Measurements from ENCODE around the gene ANKS1A.
"Not testable (repeated sequence)": the region's sequence is repeated elsewhere in the genome, so short reads cannot be mapped to it uniquely, and the experiment has no call there.

The ANKS1A gene

DNA sequence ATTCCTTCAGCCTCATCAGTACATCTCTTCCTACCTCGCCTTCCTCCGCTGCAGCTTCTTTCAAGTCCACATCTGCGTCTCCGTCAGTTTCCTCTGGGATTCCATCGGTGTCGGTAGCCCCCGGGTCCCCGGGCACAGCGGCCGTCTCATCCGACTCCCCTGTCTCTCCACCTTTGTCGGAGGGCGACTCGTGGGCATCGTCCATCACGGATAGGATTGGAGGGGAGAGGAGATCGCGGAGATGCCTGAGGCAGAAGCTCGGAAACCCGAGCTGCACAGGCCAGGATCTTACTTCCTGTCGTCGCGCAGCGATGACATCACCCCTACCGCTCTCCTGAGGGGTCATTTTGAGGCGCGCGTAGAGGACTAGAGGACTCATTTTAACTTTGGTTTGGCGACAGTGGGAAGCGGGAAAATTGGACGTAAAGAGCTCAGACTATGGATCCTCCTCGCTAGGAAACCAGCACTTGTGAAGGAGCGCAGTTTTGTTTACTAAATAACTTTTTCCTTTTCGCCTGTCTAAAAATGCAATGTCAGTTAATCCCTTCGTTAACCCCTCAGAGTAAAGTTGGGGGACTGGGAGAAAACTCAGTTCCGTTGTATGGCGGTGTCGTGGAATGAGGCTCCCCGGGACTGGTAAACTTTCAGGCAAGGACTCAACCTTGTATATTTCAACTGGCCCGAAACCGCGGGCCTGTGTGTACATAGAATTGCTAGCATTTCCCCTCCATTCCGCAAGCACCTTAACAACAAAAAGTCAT lies 1.1 kb upstream of the ANKS1A start, which contains the start of gene TAF11:
TSS of gene TAF11 (minus strand) at position 290 of the 761 bp plus-strand sequence. CDS start at position 205, 85 bp downstream.
- peak; percentile 95 for DNase-seq (ENCODE audit: low spot score)

- peak; percentile 8 for DNase-seq (ENCODE audit: low spot score)
Observed at GRCh38 chr6:34888514-34888856, 570 bp upstream of the ANKS1A start.

DNA sequence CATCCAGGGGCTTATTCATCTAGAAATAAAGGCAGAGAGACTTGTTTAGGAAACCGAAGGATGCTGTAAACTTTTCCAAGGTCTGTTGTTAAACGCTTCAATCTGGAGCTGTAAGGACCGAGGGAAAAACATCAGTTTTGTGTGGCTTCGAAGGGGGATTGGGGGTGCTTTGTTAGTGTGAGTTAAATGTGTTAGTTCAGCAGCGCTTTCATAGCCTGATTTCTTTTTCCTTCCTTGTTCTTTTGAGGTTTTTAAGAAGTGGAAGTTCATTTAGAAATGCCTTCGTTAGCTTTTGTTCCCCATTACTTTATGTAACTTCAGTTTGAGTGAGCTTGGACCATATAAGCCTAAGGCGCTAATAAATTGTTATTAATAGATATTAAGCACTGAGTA lies 1.5 kb downstream of the ANKS1A start:
- no peak for DNase-seq (ENCODE audit: low spot score)

DNA sequence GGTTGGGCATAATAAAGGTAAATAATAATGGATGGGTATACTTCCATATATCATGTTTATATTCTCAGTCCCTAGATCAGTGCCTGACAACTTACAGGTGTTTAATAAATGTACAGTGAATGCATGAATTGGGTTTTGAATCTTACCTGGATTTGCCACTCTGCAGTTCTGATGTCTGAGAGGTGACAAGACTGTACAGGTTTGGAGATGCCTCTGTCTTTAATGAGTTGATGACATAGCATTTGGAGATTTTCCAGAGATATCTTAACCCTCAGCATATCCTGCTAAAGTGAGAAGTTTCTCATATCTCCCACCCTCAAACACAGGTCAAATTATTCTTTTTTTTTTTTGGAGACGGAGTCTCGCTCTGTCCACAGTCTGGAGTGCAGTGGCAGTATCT lies 2.2 kb downstream of the ANKS1A start:
- no peak for DNase-seq (ENCODE audit: low spot score)

DNA sequence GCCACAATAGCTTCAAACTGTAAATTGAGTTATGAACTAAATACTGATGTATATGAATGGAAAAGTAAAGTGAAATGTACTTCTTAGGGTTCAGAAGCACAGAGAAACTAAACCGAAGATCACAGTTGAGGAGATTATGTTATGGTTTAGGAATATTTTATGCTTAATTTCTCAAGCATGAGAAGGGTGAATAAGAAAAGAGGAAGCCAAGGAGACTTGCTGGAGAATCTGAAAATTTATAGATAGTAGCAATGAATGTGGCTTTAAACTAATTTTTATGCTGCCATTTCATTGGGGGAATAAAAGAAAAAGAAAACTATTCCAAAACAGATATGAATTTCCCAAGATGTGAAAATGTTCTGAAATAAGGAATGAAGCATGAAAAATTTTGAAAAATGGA lies 5.6 kb downstream of the ANKS1A start:
- DNase-seq (ENCODE audit: low spot score), result no peak

DNA sequence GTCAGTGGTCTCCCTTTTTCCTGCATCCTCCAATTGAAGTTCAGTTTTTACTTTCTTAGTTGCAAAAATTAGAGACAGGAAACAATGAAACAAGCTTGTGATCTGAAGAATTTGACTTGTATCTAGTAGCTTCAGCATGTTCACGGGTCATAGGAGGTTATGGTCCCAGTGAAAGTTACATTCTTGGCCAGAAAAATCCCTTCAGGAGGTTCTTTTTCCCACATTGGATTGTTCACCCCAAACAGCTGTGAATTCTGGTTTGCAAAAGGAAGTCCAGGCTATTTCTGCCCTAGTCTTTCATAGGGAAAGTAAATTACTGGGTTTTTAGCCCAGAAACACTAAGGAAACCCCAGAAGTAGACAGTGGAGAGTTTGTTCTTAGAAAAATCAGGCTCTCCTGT lies 8.1 kb downstream of the ANKS1A start:
- no peak for DNase-seq (ENCODE audit: low spot score)

GRCh38 chr6:34897716-34898115 lies 8.7 kb downstream of the ANKS1A start:
- no peak for DNase-seq (ENCODE audit: low spot score)

GRCh38 chr6:34899748-34900147 lies 10.7 kb downstream of the ANKS1A start:
- DNase-seq (ENCODE audit: low spot score), result not testable (repeated sequence)

- DNase-seq (ENCODE audit: low spot score), result no peak
Observed at GRCh38 chr6:34900321-34901031, 11.4 kb downstream of the ANKS1A start.

- DNase-seq (ENCODE audit: low spot score), result no peak
Observed at GRCh38 chr6:34901930-34902329, 12.9 kb downstream of the ANKS1A start.

- DNase-seq (ENCODE audit: low spot score), result no peak
Observed at GRCh38 chr6:34904990-34905613, 16.0 kb downstream of the ANKS1A start.

DNA sequence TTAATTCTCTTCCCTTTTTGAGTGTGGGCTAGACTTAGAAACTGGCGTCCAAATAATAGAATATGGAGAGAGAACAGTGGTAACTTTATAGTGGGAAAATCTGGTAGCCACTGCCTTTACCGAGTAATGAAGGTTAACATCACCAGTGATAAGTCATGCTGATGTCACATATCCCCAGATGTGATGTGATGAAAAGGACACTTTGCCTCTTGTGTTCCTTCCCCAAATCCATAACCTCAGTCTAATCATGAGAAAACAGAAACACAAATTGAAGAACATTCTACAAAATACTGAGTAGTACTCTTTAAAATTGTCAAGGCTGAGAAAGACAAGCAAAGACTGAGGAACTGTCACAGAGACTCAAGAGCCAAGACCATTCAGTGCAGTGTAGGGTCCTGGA lies 17.8 kb downstream of the ANKS1A start:
- no peak for DNase-seq (ENCODE audit: low spot score)

GRCh38 chr6:34908194-34908593 lies 19.1 kb downstream of the ANKS1A start:
- DNase-seq (ENCODE audit: low spot score), result no peak

- no peak for DNase-seq (ENCODE audit: low spot score)
Observed at GRCh38 chr6:34909320-34909883, 20.3 kb downstream of the ANKS1A start.

DNA sequence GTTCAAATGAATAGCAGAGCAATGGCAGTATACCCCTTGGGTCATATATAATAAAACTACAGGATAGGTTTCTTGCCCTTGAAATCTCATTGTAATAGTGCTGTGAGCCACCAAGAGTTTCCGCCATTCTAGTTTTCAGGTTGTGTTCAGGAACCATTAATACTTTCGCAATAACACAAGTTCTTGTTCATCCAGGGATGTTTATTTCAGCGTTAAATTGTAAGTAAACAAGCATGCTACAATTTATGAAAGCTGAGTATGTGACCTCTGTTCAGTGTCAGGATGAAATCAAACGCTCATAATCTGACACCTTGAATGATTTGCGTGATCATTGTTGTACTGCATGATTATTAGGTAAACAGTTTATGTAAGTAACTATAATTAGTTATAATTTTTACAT lies 22.8 kb downstream of the ANKS1A start:
- no peak for DNase-seq (ENCODE audit: low spot score)

DNA sequence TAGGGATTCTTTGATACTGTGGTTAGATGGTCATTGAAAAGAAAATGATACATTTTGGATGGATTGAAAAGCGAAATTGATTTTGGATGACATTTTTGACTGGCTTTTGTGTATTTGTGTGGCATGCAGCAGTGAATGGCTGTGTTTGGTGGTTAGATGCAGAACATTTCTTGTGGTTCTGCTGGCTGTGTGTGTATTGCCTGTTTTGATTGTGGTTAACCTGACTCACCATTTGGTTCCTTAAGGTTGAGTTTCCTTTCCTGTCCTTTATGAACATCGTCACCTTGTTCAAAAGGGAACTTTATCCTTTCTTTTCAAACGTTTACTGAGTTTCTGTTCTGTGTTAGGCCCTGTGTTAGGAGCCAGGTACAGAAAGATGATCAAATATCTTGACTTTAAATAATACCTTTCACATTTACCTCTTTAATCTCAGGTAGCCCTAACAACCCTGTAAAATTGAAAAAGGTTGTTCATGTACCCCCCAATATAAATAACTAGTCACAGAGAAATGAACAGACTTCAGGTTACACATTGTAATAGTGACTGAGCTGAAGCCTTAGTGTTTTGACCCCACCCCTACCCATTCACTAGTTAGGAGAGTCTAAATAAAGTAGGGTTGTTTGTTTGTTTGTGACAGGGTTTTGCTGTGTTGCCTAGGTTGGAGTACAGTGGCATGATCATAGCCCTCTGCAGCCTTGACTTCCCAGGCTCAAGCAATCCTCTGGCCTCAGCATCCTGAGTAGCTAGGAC lies 23.8 kb downstream of the ANKS1A start:
- no peak for DNase-seq (ENCODE audit: low spot score)

DNA sequence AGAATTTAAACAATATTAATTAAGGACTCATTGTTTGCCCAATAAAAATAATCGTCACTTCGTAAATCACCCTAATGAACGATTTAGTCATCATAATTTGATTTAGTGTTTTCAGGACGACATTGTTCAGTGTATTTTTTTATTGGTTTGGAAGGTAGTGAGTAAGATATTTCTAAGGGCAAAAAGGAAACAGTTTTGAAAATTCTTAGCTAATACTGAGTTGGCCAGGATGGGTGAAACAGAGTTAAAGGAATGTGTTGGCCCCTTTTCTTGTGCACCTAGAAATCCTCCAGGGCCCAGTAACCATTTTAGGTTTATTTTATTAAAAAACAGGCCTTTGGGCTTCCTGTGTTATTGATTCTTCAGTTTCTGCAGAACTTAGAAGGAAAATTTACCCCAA lies 25.3 kb downstream of the ANKS1A start:
- no peak for DNase-seq (ENCODE audit: low spot score)

DNA sequence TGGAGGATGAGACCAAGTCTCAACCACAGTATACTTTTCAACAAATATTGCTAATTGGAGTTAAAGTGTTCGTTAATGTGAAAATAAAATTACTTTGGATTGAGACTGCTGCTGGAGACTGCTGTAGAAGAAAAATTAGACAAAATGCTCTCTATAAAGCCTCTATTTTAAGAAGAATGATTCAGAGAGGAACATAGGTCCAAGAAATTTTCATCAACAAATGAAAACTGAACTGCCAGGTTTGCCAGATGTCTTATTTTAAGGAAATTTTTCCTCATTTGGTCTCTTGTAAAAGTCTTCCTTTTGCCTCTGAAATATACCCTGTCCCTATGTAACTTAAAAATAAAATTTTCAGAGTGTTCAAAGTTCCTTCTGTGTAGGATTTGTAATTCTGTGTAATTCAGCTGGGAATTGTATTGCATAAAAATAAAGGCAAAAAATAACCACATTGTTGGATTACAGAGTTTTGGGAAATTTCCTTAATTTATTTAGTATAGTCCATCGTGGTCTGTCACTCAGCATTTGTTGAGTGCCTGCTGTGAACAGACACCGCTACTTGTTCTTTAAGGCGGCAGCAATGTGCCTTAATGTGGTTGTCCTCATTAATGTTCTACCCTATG lies 27.4 kb downstream of the ANKS1A start:
- no peak for DNase-seq (ENCODE audit: low spot score)

GRCh38 chr6:34917626-34918285 lies 28.7 kb downstream of the ANKS1A start:
- DNase-seq (ENCODE audit: low spot score), result no peak

- DNase-seq (ENCODE audit: low spot score), result no peak
Observed at GRCh38 chr6:34919651-34920050, 30.6 kb downstream of the ANKS1A start.

- DNase-seq (ENCODE audit: low spot score), result no peak
Observed at GRCh38 chr6:34920097-34920496, 31.0 kb downstream of the ANKS1A start.

Data from LoVo (cell line).